ENCODE results near the gene TMEM192. TPM values are rescaled to one million over a fixed set of nuclear protein-coding genes. Genes with fewer than 3 reads are reported as not detected.
"Not testable (repeated sequence)": the region's sequence is repeated elsewhere in the genome, so short reads cannot be mapped to it uniquely, and the experiment has no call there.

TMEM192 gene
- total RNA-seq, 2 donors from 2014 or later: 12.5 to 16.0 TPM

GRCh38 chr4:165079476-165079875 lies 33.2 kb downstream of the TMEM192 start:
- intact Hi-C loops (cut with DNase I): no loop called here
- Histone ChIP-seq H3K27me3 (no peaks in the 10 kb centered on the region), H3K9me3 (no peaks in the 10 kb centered on the region), H3K4me1 (no peaks in the 10 kb centered on the region), H3K9ac (ENCODE audit: low read depth in 2 of 2, low read length in 2 of 2) (no peak overlapping the region), H3K27ac (no peak overlapping the region), H3K36me3 (no peaks in the 10 kb centered on the region), H3K4me3 (no peak overlapping the region)
- DNase-seq: peak; percentile 83
- no peak for TF ChIP-seq CTCF (IDR thresholded peaks at IDR 0.05)

- H3K27me3 ChIP-seq: no peaks in the 10 kb centered on the region
- no peak overlapping the region for H3K9ac ChIP-seq (ENCODE audit: low read depth in 2 of 2, low read length in 2 of 2)
- H3K4me1 ChIP-seq: no peaks in the 10 kb centered on the region
- no peaks in the 10 kb centered on the region for H3K36me3 ChIP-seq
- H3K9me3 ChIP-seq: no peaks in the 10 kb centered on the region
- H3K4me3 ChIP-seq: no peak overlapping the region
- DNase-seq: peak; percentile 22
- peak overlapping the region; percentile 78 for H3K27ac ChIP-seq
- intact Hi-C loops (cut with DNase I): no loop called here
- TF ChIP-seq CTCF (IDR thresholded peaks at IDR 0.05): no peak
These were observed 35.6 kb downstream of the TMEM192 start for GRCh38 chr4:165077034-165077578.

- H3K27ac ChIP-seq; H3K9ac ChIP-seq (ENCODE audit: low read depth in 2 of 2, low read length in 2 of 2); DNase-seq; H3K4me1 ChIP-seq; H3K27me3 ChIP-seq; H3K9me3 ChIP-seq; intact Hi-C loops (cut with DNase I); H3K4me3 ChIP-seq; H3K36me3 ChIP-seq: not testable (repeated sequence)
These were observed 39.3 kb downstream of the TMEM192 start for GRCh38 chr4:165073346-165073745.

DNA sequence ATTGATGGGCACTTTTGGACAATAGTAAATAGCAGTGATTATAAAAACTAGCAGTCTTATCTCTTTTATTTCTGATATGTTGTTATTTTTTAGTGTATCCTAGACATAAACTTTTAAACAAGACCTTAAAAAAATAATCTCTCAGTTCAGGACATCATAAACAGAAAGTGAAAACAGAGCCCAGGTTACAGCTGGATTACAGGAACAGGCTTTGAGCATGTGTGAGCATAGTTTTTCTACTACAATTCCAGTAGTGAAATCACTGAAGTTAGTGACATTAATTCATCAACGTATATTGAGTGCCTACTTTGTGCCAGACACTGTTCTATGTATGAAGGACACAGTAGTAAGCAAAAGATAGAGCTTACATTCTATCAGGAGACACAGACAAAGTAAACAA lies 42.1 kb downstream of the TMEM192 start:
- intact Hi-C loops (cut with DNase I): no loop called here
- Histone ChIP-seq H3K27me3 (no peaks in the 10 kb centered on the region), H3K9ac (ENCODE audit: low read depth in 2 of 2, low read length in 2 of 2) (no peak overlapping the region)

DNA sequence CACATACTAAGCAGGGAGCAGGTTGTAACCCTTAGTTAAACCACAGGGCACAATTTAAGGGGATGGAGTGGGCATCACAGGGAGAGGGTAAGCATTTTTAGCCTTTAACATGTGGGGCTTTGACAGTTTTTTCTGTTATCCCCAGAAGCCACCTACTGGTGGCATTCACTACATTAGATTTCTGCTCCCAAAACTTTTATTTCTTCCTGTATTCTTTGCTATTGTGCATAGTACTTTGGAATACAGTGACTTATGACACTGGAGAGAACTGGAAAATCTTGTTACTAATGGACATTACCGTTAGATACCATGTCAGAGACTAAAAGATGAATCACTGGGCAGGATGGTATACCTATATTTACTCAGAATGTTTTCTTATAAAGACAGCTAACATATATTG lies 51.7 kb downstream of the TMEM192 start:
- H3K4me1 ChIP-seq: no peaks in the 10 kb centered on the region
- DNase-seq: no peak
- intact Hi-C loops (cut with DNase I): no loop called here
- H3K9me3 ChIP-seq: no peaks in the 10 kb centered on the region
- H3K36me3 ChIP-seq: no peaks in the 10 kb centered on the region
- no peak for TF ChIP-seq CTCF (IDR thresholded peaks at IDR 0.05)
- H3K4me3 ChIP-seq: no peak overlapping the region
- H3K27ac ChIP-seq: no peak overlapping the region
- no peak overlapping the region for H3K9ac ChIP-seq (ENCODE audit: low read depth in 2 of 2, low read length in 2 of 2)
- no peaks in the 10 kb centered on the region for H3K27me3 ChIP-seq

More for the DNA sequence above, 42.1 kb downstream of the TMEM192 start:
- DNase-seq: no peak
- no peak for TF ChIP-seq CTCF (IDR thresholded peaks at IDR 0.05)
- Histone ChIP-seq H3K27ac (no peak overlapping the region), H3K9me3 (no peaks in the 10 kb centered on the region), H3K36me3 (no peaks in the 10 kb centered on the region), H3K4me3 (no peak overlapping the region), H3K4me1 (no peaks in the 10 kb centered on the region)

- no peaks in the 10 kb centered on the region for H3K9me3 ChIP-seq
- intact Hi-C loops (cut with DNase I): no loop called here
- H3K36me3 ChIP-seq: no peaks in the 10 kb centered on the region
- H3K4me3 ChIP-seq: no peak overlapping the region
- no peak overlapping the region for H3K9ac ChIP-seq (ENCODE audit: low read depth in 2 of 2, low read length in 2 of 2)
- no peak overlapping the region for H3K27ac ChIP-seq
- H3K27me3 ChIP-seq: no peaks in the 10 kb centered on the region
- TF ChIP-seq CTCF (IDR thresholded peaks at IDR 0.05): no peak
- no peaks in the 10 kb centered on the region for H3K4me1 ChIP-seq
- no peak for DNase-seq
These were observed 53.3 kb downstream of the TMEM192 start for GRCh38 chr4:165059386-165059785.

Data from colonic mucosa (tissue), 4 donors.